Duodenal mucosa (tissue), 2 donors: ENCODE results near the gene LRRC28.

ENCODE experiments used
- H3K27ac ChIP-seq: one replicate; pipeline ENCODE4 v1.7.0; 2013; ENCODE audit warnings: low read depth, low read length
- H3K27me3 ChIP-seq, 2 donors: one replicate each; pipeline ENCODE4 v1.7.0; 2013; ENCODE audit warnings: low read length in 2 of 2, control low read depth in 1 of 2; ENCODE audit not compliant: insufficient read depth in 2 of 2, control insufficient read depth in 1 of 2
- H3K36me3 ChIP-seq, 2 donors: one replicate each; pipeline ENCODE4 v1.7.0; 2013; ENCODE audit warnings: low read length in 2 of 2, control low read depth in 1 of 2; ENCODE audit not compliant: insufficient read depth in 2 of 2, control insufficient read depth in 1 of 2
- H3K4me1 ChIP-seq, 2 donors: one replicate each; pipeline ENCODE4 v1.7.0; 2013; ENCODE audit warnings: low read length in 2 of 2, control low read depth in 1 of 2; ENCODE audit not compliant: insufficient read depth in 2 of 2, control insufficient read depth in 1 of 2
- H3K4me3 ChIP-seq, 2 donors: one replicate each; pipeline ENCODE4 v1.7.0; 2013; ENCODE audit warnings: low read length in 2 of 2, low read depth in 1 of 2
- H3K9ac ChIP-seq, 2 donors: one replicate each; pipeline ENCODE4 v1.7.0; 2013; ENCODE audit warnings: low read length in 2 of 2, low read depth in 1 of 2
- H3K9me3 ChIP-seq, 2 donors: one replicate each; pipeline ENCODE4 v1.7.0; 2013; ENCODE audit warnings: low read length in 2 of 2, control low read depth in 1 of 2; ENCODE audit not compliant: control insufficient read depth in 1 of 2

LRRC28 gene

DNA sequence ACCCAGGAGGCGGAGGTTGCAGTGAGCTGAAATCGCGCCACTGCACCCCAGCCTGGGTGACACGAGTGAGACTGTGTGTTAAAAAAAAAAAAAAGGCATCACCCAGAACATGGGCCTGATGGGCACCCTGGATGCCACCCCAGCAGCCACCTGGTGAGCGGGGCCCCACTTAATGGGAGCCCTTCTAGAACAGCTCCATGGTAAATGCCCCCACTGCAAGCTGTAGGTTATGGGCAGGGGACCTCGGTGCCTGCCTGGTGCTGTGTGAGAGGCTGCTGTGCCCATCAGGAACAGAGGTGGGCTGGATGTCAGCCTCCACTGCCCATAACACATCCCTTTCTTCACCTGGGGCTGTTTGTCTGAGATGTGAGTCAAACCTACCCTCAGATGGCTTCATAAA lies 158.3 kb downstream of the LRRC28 start:
- no peaks in the 10 kb centered on the region for H3K9me3 ChIP-seq

GRCh38 chr15:99410477-99410876 lies 159.2 kb downstream of the LRRC28 start:
- H3K9me3 ChIP-seq = no peaks in the 10 kb centered on the region
- no peak overlapping the region for H3K27ac ChIP-seq

More for the DNA sequence above, 158.3 kb downstream of the LRRC28 start:
- H3K27ac ChIP-seq = no peak overlapping the region
- no peak overlapping the region for H3K4me3 ChIP-seq
- no peak overlapping the region for H3K9ac ChIP-seq
- H3K36me3 ChIP-seq = no peaks in the 10 kb centered on the region
- H3K4me1 ChIP-seq = peaks cover 0 to 4% of the 10 kb centered on the region in 2 donors
- H3K27me3 ChIP-seq = no peaks in the 10 kb centered on the region

DNA sequence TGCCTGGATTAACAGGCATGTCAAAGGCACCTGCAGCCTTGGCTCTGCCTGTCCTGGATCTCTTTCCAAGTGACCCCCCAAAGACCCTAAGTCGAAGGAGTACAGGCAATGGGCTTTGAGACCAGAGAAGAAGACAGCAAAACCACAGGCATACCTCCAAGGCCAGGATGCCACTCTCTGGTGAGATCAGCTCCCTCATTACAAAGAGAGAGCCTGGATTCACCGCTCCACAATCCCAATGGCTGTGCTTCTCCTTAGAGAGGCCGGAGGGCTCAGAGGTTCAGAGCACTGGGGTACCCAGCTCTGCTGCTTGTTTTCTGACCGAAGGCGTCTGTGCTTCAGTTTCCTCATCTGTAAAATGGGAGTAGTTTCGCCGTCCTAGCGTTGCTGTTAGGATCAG lies 160.0 kb downstream of the LRRC28 start:
- H3K27me3 ChIP-seq = no peaks in the 10 kb centered on the region
- H3K27ac ChIP-seq = no peak overlapping the region
- no peak overlapping the region for H3K4me3 ChIP-seq
- no peaks in the 10 kb centered on the region for H3K9me3 ChIP-seq
- no peaks in the 10 kb centered on the region for H3K36me3 ChIP-seq
- no peak overlapping the region for H3K9ac ChIP-seq
- peaks cover 0 to 4% of the 10 kb centered on the region in 2 donors for H3K4me1 ChIP-seq

More at GRCh38 chr15:99410477-99410876, 159.2 kb downstream of the LRRC28 start:
- H3K4me1 ChIP-seq = peaks cover 0 to 4% of the 10 kb centered on the region in 2 donors
- H3K4me3 ChIP-seq = no peak overlapping the region
- no peaks in the 10 kb centered on the region for H3K36me3 ChIP-seq
- H3K9ac ChIP-seq = no peak overlapping the region
- H3K27me3 ChIP-seq = no peaks in the 10 kb centered on the region

- H3K27me3 ChIP-seq = no peaks in the 10 kb centered on the region
- no peak overlapping the region for H3K4me3 ChIP-seq
- H3K36me3 ChIP-seq = no peaks in the 10 kb centered on the region
- no peak overlapping the region for H3K27ac ChIP-seq
- peaks cover 0 to 4% of the 10 kb centered on the region in 2 donors for H3K4me1 ChIP-seq
- no peaks in the 10 kb centered on the region for H3K9me3 ChIP-seq
- H3K9ac ChIP-seq = no peak overlapping the region
These were observed 160.8 kb downstream of the LRRC28 start for GRCh38 chr15:99412082-99412481.

GRCh38 chr15:99412626-99413025 lies 161.3 kb downstream of the LRRC28 start:
- no peaks in the 10 kb centered on the region for H3K36me3 ChIP-seq
- H3K9ac ChIP-seq = no peak overlapping the region
- no peak overlapping the region for H3K27ac ChIP-seq
- no peaks in the 10 kb centered on the region for H3K27me3 ChIP-seq
- H3K4me3 ChIP-seq = no peak overlapping the region
- peaks cover 0 to 4% of the 10 kb centered on the region in 2 donors for H3K4me1 ChIP-seq
- H3K9me3 ChIP-seq = no peaks in the 10 kb centered on the region

DNA sequence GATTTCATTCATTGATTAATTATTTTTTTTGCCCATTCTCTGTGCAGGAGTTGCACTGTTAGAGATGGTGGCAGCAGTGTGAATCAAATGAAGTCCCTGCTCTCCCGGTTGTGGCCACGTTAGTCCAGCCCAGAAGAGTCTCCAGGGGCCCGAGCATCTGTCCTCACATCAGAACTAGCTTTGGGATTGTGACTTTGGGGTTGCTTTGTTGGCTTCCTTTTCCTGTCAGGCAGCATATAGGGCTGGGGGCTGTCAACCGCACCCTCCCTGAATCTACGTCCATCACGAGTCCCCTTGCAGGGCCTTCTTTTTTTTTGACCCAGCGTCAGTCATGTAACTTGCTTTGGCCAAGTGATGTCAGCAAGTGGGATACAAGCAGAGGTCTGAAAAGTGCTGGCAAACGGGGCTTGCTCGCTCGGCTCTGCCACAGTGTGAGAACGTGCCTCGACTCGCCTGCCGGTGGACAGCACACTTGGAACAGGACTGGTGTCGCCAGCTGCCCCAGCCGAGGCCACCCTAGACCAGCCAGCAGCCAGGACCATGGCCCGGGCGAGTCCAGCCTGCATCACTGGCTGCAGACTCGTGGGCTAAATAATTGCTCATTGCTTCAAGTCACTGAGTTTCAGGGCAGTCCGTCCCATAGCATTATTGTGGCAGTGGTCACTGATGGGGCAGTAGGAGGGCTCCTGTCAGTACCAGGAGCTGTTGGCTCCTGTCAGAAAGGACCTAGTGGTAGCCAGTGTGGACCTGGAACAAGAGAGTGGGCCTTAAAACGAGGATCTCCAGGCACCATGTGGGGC lies 162.9 kb downstream of the LRRC28 start:
- H3K9ac ChIP-seq = no peak overlapping the region
- H3K36me3 ChIP-seq = no peaks in the 10 kb centered on the region
- H3K27ac ChIP-seq = no peak overlapping the region
- no peaks in the 10 kb centered on the region for H3K27me3 ChIP-seq
- no peaks in the 10 kb centered on the region for H3K9me3 ChIP-seq
- peaks cover 0 to under 1% of the 10 kb centered on the region in 2 donors for H3K4me1 ChIP-seq
- no peak overlapping the region for H3K4me3 ChIP-seq

DNA sequence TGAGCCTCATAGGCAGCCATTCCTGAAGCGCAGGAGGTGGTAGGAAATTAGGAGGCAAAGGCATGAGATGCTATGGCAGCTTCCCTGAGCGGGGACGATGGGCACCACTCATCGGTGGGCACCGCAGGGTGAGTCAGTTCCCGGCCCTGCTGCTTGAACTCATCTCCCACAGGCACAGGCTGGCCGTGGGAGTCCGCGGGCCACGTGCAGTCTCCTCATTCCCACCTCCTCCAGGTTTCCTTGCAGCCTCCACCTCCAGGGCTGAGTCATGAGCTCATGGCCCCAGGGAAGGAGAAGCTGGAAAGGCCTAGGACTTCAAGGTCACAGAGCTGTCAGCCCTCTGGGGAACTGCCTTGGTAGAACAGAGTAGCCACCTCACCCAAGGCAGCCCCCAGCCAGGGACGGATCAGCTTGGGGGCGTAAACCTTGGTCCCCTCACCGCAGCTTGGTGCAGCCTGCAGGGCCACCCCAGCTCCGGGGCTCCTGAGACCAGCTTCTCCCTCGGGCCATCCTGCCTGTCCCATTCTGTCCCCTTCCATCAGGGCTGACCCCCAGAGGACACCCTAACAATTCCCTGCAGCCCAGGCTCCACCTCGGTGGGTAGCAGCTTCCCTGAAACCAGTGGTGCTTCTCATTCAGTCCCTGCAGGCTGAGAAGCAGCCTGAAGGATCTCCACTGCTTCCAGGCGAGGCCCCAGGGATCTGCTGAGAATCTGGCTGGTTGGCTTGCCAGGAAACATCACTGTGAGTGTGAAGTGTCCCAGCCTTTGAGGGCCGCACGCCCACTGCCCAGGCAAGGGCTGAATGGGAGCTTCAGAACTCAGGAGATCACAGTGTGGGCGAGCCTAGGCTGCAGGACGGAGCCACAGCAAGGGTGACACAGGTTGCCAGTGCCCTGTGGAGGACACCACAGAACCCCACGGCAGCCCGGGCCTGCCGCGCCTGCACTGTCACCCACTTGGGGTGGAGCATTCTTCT lies 163.8 kb downstream of the LRRC28 start:
- no peaks in the 10 kb centered on the region for H3K4me1 ChIP-seq
- H3K27ac ChIP-seq = no peak overlapping the region
- no peak overlapping the region for H3K9ac ChIP-seq
- no peaks in the 10 kb centered on the region for H3K27me3 ChIP-seq
- no peaks in the 10 kb centered on the region for H3K36me3 ChIP-seq
- H3K4me3 ChIP-seq = no peak overlapping the region
- H3K9me3 ChIP-seq = no peaks in the 10 kb centered on the region

GRCh38 chr15:99416191-99417188 lies 165.2 kb downstream of the LRRC28 start:
- H3K27me3 ChIP-seq = no peaks in the 10 kb centered on the region
- no peaks in the 10 kb centered on the region for H3K4me1 ChIP-seq
- H3K4me3 ChIP-seq = no peak overlapping the region
- H3K9me3 ChIP-seq = no peaks in the 10 kb centered on the region
- no peak overlapping the region for H3K27ac ChIP-seq
- no peaks in the 10 kb centered on the region for H3K36me3 ChIP-seq
- H3K9ac ChIP-seq = no peak overlapping the region

DNA sequence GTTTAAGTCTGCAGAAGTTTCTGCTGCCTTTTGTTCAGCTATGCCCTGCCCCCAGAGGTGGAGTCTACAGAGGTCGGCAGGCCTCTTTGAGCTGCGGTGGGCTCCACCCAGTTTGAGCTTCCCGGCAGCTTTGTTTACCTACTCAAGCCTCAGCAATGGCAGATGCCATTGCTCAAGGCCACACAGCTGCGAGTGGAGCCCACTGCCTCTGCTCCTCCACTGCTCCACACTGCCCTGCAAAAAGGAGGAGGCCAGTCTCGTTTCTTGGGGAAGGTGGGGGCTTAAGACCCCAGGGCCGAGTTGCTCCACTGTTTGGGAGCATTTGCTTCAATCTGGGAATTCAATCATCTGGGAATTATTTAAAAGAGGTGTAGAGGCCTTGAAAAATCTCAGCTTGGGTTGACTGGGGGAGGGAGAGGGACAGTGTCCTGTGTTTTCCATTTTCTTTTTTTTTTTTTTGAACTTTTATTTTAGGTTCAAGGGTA lies 169.9 kb downstream of the LRRC28 start:
- no peak overlapping the region for H3K4me3 ChIP-seq
- H3K36me3 ChIP-seq = no peaks in the 10 kb centered on the region
- no peaks in the 10 kb centered on the region for H3K4me1 ChIP-seq
- no peaks in the 10 kb centered on the region for H3K9me3 ChIP-seq
- H3K27me3 ChIP-seq = no peaks in the 10 kb centered on the region
- no peak overlapping the region for H3K27ac ChIP-seq
- no peak overlapping the region for H3K9ac ChIP-seq
